GM18505 (cell line): ENCODE results near the gene SNF8.
A peak's percentile ranks its signal among the peaks of the same experiment; 100 is the strongest.

ENCODE experiments used
- ATAC-seq: cut with Tn5 transposase; IDR thresholded peaks from one replicate; pipeline ENCODE4 v1.9.1; 2021; ENCODE audit not compliant: unreplicated experiment
- POLR2A ChIP-seq: IDR thresholded peaks from 4 replicates; pipeline ENCODE4 v1.6.1; 2011; ENCODE audit warnings: borderline replicate concordance; ENCODE audit not compliant: insufficient read depth, insufficient read length; ENCODE audit errors: extremely low read depth

SNF8 gene, protein sequence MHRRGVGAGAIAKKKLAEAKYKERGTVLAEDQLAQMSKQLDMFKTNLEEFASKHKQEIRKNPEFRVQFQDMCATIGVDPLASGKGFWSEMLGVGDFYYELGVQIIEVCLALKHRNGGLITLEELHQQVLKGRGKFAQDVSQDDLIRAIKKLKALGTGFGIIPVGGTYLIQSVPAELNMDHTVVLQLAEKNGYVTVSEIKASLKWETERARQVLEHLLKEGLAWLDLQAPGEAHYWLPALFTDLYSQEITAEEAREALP

GRCh38 chr17:48944515-48945260 lies at the start of gene SNF8:
SNF8 (minus strand) TSS chr17:48944842; CDS start chr17:48944734, 108 bp downstream.
- ATAC-seq, result no peak
- TF ChIP-seq POLR2A, result peak; percentile 90

GRCh38 chr17:48993951-48994350 lies 49.3 kb upstream of the SNF8 start:
- TF ChIP-seq POLR2A, result no peak
- ATAC-seq, result no peak

GRCh38 chr17:48993305-48993704 lies 48.7 kb upstream of the SNF8 start:
- ATAC-seq, result no peak
- no peak for TF ChIP-seq POLR2A

- no peak for ATAC-seq
- TF ChIP-seq POLR2A, result no peak
These were observed 47.8 kb upstream of the SNF8 start for GRCh38 chr17:48992444-48992843.

- no peak for ATAC-seq
- TF ChIP-seq POLR2A, result no peak
These were observed 46.3 kb upstream of the SNF8 start for GRCh38 chr17:48990882-48991357.

DNA sequence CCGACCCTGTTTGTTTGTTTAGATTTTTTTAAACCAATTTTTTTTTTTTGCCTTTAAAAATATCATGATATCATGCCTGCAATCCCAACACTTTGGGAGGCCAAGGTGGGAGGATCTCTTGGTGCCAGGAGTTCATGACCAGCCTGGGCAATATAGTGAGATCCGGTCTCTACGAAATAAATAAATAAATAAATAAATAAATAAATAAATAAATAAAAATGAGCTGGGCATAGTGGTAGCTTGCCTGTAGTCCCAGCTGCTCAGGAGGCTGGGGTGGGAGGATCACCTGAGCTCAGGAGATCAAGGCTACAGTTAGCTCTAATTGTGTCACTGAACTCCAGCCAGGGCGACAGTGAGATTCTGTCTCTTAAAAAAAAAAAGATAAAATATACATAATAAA lies 44.5 kb upstream of the SNF8 start:
- ATAC-seq, result no peak
- no peak for TF ChIP-seq POLR2A

- no peak for ATAC-seq
- TF ChIP-seq POLR2A, result no peak
These were observed 41.0 kb upstream of the SNF8 start for GRCh38 chr17:48985436-48986245.

DNA sequence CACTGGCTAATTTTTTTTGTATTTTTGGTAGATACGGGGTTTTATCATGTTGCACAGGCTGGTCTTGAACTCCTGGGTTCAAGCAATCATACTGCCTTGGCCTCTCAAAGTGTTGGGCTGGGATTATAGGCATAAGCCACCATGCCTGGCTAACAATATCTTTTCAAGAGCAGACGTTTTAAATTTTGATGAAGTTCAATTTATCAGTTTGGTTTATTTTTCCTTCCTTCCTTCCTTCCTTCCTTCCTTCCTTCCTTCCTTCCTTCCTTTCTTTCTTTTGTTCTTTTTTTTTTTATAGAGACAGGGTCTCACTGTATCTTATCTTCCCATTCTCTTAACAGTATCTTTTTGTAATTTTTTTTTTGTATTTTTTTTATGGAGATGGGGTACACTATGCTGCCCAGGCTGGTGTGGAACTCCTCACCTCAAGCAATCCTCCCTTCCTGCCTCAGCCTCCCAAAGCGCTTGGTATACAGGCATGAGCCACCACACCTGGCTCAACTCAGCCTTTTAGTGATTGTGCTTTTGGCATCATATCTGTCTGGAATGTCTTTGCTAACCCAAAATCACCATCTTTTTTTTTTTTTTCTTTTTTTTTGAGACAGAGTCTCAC lies 37.4 kb upstream of the SNF8 start:
- TF ChIP-seq POLR2A, result no peak
- ATAC-seq, result no peak

DNA sequence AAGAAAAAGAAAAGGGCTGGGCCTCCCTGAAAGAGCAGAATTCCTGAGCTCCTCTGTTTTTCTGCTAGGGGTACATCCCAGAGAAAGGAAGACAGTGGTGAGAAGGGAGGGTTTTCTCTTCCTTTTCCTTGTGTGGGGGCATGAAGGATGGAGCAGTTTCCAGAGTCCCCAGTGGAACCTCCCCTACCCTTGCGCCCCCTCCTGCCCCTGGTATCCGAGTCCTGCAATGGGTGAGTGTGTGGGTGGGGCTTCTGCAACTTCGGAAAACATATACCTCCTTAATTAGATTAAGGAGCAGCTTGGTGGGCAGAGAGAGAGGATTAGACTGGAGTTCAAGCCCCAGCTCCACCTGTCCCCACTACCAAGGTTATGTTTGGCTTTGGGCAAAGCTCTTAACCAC lies 29.2 kb upstream of the SNF8 start:
- ATAC-seq, result no peak
- TF ChIP-seq POLR2A, result no peak

- no peak for TF ChIP-seq POLR2A
- ATAC-seq, result no peak
These were observed 28.1 kb upstream of the SNF8 start for GRCh38 chr17:48972749-48973097.

DNA sequence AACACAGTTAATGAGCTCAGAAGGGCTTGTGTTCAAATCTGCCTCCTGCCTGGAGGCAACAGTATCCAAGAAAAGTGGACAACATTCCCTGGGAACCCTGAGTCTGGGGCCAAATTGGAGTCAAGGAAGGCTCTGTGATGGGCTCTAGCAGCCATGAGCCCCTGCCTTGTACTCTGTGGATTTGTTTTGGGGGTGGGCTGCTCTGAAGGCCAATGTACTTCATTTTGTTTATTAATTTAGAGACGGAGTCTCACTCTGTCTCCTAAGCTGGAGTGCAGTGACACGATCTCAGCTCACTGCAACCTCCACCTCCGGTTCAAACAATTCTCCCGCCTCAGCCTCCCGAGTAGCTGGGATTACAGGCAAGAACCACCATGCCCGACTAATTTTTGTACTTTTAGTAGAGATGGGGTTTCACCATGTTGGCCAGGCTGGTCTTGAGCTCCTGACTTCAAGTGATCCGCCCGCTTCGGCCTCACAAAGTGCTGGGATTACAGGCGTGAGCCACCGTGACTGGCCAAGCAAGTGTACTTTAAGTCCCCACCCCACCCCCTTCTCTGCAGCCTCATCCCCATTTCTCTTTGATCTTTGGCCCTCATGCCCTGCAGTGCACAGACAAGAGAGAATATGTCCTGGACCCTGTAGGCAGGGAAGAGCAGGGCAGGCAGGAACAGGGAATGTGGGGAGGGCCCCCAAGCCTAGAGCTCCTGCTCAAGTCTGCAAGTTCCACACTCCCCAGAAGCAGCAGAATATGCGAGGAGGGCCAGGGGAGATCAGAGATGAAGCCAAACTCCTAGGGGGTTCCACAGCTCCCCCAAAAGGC lies 26.4 kb upstream of the SNF8 start:
- no peak for TF ChIP-seq POLR2A
- ATAC-seq, result no peak

DNA sequence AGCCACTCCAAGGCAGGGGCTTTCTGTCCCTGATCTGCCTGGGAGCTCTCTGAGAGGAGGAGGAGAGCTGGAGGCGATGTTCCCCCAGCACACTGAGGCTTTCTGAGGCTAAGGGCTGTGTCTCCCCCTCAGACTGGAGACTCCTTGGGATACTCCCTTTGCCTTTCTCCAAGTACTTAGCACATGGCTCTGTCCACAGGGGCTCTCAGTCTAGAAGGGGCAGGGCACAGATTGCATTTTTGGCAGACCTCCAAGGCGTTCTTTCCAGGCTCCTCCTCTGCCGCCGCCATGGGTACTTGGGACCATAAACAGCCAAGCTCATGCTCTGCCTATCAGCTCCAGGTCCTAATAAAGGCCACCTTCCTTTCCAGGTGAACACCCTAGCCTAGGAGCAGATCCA lies 25.6 kb upstream of the SNF8 start:
- TF ChIP-seq POLR2A, result no peak
- no peak for ATAC-seq
